DMS 273 (cell line): ENCODE data around the gene RASAL1.
A peak's percentile ranks its signal among the peaks of the same experiment; 100 is the strongest.

ENCODE experiments used
- DNase-seq: peaks from one replicate; lab custom pipeline; 2025; ENCODE audit not compliant: unreplicated experiment; lab: John Stamatoyannopoulos, UW

Gene RASAL1

DNA sequence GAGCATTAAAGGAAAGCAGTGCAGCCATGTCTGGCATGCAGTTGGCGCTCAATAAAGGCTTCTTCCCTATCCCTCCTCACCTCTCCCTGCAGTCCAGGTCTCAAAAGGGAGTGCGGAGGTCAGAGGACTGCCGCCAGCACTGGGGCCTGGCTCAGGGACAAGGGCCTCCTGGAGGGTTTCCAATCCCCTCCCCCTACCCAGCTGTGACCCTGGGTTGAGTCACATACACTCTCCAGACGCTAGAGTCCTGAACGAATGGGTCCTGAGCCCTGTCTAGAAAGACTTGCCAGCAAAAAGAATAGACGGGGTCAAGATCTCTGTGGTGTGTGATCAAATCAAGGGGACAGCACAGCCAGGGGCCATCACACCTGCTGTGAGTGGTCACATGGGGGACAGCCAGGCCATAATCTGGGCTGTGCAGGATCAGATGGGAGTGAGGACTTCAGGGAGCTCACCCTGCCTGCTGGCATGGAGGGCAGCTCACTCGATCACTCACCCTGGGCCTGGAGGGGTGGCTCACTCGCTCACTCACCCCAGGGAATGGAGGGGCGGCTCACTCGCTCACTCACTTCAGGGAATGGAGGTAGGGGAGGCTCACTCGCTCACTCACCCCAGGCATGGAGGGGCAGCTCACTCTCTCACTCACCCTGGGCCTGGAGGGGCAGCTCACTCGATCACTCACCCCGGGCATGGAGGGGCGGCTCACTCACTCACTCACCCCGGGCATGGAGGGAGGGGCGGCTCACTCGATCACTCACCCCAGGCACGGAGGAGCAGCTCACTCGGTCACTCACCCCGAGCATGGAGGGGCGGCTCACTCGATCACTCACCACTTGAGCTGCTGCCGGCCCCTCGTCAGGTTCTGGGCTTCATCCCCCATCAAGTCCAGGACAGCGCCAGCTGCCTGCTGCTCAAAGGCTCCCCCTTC lies 26.8 kb upstream of the RASAL1 start:
- peak; percentile 73 for DNase-seq

DNA sequence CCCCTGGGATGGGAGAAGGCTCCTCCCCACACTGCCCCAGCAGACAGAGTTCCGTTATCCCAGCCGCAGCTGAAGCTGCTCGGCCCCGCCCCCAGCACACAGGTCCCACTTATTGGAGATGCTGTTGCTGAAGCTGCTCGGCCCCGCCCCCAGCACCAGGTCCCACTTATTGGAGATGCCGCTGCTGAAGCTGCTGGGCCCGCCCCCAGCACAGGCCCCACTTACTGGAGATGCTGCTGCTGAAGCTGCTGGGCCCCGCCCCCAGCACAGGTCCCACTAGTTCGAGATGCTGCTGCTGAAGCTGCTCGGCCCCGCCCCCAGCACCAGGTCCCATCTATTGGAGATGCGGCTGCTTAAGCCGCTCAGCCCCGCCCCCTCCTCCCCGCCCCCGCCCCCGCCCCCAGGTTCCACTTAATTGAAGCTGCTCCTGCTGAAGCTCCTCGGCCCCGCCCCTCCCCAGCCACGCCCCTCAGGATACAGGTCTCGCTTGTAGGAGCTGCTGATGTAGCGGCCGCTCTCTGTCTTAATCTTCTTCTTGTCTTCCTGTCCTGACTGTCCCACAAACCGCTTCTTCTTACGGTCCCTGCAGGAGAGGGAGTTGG lies 26.0 kb upstream of the RASAL1 start:
- peak; percentile 57 for DNase-seq

DNA sequence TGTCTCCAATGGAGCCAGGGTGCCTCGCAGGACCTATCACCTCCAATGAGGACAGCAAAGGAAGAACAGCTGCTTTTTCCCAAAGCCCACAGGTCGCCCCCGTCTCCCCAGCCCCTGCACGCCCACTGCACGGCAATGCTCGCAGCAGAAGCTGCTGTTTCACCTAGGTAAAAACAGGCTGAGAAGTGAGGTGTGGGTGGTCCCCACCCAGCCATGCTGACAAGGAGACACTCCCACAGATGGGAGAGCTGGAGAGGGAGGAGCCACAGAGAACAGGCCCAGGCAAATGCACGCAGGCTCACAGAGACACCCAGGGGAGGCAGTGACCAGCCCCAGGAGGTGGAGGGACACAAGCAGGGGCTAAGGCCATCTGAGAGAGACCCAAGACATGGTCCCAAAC lies 24.4 kb upstream of the RASAL1 start:
- DNase-seq, result no peak

DNA sequence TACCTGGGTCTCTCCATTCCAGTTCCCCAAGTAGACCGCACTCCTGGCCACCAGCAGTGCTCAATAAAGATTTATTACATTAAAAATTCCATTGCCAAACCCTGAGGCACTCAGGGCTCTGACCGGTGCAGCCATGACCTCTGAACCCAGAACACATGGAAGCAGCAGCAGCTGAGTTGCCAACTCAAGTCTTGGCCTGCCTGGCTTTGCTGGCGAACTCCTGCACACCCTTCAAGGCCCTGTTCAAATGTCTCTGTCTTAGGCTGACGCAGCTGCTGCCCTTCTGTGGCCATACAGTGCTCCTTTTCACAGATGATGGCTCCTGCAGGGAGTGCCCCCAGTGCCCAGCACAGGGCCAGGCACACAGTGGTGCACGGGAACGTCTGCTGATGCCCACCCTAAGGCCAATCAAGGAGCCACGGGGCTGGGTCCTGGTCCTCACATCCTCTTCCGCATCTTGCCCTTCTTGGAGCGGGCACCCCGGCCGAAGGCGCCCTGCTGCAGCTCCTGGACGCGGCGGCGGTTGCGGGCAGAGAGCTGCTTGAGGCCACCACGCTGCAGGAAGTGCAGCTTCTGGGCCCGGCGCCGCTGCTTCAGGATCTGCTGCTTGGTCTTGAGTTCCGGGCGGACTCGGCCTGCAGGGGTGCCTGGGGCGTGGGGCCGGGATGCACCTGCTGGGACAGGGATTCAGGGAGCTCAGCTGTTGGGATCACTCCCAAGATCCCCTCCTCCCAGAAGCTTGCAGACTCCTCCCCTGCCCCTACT lies 23.1 kb upstream of the RASAL1 start:
- no peak for DNase-seq

DNA sequence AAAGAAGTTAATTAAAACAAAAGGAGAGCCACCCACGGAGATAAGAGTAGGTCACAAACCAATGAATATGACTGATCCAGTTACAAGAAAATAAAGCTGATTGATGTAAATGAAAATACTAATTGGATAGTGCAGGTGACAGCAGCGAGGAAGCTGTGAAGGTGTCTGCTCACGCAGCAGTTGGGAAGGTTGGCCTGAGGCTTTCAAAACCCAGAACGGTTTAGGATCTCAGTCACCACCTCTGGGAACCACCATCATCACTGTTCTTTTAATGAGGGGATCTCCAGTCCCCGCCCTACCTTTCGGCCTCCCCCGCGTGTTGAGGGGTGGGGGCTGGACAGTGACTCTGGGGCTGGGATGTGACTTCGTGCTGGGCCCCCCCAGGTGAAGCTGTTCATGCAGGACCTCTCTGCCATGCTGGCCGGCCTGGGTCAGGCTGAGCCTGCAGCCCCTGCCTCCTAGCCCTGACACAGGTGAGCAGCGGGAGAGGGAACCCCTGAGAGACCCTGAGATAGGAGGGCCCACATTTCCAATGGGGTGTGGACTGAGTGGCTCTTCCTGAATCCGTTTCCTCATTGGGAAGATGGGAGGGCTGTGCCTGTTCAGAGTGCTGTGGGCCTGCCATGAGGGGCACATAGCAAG lies 21.8 kb upstream of the RASAL1 start:
- DNase-seq, result no peak

DNA sequence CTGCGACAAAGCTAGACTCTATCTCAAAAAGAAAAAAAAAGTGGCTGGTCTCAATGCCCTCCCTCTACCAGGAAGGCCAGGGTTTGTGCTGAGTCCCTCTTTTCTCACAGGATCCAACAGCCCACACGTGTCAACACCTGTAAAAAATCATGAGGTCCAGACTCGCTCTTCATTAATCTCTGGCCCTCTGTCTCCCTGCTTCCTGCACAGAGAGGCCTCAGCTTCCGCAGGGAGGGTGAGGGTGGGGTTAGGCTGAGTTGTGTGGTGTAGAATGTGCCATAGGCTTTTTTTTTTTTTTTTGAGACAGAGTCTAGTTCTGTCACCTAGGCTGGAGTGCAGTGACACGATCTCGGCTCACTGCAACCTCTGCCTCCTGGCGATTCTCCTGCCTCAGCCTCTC lies 20.1 kb upstream of the RASAL1 start:
- DNase-seq, result no peak

DNA sequence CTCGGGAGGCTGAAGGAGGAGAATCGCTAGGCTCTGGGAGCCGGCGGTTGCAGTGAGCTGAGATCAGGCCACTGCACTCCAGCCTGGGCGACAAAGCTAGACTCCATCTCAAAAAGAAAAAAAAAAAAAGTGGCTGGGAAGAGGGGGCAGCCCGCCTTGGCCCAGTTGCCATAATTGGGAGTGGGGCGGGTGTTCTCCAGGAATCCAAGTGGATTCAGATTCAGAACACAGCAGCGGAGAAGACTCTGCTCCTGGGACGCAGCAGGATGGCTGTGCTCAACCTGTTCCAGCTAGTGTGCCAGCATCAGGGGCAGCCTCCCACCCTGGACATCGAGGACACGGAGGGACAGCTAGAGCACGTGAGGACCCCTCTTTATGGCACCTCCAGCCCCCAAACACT lies 19.5 kb upstream of the RASAL1 start:
- no peak for DNase-seq

DNA sequence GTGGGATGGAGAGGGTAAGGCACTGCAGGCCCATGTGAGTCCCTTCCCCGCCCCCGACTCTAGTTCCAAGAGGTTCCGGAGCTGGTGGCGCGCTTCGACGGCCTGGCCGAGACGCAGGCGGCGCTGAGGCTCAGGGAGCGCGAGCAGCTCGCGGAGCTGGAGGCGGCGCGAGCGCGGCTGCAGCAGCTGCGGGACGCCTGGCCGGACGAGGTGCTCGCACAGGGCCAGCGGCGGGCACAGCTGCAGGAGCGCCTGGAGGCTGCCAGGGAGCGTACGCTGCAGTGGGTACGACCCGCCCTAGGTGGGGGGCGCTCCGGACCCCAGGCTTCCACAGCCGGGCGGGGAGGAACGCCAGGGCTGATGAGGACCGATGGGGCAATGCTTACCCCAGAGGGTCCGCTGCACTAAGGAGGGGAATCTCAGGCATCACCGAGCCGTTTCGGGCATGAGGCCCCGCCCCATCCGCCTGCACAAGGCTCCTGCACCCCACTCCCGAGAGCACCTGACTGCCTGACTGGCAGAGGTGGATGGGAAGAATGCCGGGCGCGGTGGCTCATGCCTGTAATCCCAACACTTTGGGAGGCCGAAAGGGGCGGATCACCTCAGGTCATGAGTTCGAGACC lies 18.9 kb upstream of the RASAL1 start:
- DNase-seq, result peak; percentile 66

DNA sequence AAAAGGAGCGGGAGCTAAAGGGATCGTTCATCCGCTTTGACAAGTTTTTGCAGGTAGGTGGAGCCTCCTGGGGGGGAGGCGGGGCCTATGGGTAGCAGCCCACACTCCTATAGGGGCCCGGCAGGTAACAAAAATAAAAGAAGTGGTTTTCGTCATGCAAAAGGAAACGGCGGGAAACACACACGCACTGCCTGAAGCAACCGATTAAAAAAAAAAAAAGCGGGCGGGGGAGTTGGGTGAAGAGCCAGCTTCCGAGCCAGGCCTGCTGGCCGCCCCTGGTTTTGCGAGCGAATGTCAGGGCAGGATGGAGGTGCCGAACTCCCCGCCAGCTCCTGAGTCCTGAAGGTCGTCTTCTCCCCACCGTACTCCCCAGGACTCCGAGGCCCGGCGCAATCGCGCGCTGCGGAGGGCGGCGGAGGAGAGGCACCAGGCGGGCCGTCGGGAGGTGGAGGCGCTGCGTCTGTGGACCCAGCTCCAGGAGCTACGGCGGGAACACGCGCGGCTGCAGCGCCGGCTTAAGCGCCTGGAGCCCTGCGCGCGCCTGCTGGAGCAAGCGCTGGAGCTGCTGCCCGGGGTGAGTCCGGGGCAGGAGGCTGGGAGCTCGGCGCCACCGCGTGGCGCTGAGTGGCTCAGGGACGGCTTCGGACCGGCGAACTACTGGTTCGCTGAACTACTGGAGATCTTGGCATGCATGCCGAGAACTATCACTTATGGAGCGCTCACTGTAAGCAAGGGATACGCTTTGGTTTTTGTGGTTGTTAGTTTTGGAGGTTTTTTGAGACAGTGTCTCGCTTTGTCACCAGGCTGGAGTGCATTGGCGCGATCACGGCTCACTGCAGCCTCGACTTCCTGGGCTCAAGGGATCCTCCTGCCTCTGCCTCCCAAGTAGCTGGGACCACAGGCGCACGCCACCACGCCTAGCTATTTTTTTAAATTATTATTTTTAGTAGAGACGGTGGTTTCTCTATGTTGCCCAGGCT lies 17.6 kb upstream of the RASAL1 start:
- peak; percentile 87 for DNase-seq

DNA sequence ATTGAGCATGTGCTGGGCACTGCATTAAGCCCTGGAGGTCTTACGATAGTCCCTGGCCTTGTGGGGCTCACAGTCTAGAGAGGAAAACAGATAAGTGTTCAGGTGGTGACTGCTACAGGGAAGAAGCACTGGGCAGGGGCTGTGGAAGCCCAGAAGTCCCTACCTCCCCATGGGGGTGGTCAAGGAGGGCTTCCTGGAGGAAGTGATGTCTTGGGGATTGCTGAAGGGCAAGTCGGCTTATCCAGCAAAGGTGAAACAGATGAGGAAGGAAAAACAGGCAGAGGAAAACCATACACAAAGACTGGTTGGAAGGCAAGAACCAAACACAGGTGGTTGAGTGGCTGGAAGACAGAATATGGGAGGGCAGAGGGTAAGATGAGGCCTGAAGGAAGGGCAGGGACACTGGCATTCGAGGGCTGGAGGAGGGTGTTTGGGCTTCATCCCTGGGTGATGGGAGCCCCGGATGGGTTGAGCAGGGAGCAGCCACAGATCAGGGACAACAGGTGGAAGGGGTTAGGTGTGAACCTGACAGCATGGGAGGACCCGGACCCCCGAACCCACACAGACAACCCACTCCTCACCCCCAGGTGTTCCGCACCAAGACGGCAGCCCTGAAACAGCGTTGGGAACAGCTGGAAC lies 16.8 kb upstream of the RASAL1 start:
- DNase-seq, result no peak

DNA sequence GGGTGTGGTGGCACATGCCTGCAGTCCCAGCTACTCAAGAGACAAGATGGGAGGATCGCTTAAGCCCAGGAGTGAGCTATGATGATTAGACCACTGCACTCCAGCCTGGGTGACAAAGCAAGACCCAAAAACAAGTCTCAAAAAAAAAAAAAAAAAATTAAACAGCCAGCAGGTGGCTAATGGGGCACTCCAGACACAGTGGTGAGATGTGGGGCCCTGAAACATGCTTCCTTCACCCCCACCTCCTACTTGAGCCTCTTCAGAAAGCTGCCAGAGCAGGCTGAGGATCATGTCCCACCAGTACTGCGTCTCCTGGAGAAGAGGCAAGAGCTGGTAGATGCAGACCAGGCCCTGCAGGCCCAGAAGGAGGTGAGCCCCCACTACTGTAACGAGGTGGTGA lies 16.1 kb upstream of the RASAL1 start:
- DNase-seq, result no peak

DNA sequence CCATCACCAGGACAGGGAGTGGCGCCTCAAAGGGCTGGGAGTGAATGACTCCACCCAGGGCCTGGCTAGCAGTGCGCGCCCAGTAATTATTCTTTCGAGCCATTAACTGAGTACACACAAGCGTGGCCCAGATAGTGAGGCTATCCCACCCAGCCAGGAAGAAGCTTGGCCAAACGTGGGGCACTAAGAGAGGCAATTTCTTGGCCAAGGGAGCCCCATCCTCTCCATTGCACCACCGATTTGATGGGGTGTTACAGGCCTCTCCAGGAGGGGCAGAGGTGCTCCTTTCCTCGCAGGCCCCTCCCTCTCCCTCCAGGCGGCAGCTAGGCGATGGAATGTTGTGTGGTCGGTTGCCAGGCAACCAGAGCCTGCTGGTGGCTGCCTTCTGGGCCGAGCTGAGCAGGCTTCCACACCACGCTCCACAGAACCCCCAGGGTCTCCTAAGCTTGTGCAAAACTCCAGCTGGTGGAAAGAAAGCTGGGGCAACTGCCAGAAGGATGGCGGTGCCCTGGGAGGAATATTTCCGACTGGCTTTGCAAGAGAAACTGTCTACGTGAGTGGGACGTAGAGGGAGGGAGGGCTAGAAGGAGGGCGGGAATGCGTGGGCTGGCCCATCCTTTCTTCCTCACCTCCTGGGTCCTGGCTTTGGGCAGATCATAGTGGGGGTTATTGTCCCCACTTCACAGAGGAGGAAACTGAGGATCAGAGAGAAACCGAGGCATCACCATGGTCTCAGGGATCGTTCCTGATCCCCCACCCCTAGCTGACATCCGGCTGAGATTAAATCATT lies 14.0 kb upstream of the RASAL1 start, which contains the start of gene CFAP73:
Gene CFAP73 (plus strand): TSS at position 364 of the 790 bp plus-strand sequence. CDS start 134 bp downstream, at position 498.
- DNase-seq, result peak; percentile 95

DNA sequence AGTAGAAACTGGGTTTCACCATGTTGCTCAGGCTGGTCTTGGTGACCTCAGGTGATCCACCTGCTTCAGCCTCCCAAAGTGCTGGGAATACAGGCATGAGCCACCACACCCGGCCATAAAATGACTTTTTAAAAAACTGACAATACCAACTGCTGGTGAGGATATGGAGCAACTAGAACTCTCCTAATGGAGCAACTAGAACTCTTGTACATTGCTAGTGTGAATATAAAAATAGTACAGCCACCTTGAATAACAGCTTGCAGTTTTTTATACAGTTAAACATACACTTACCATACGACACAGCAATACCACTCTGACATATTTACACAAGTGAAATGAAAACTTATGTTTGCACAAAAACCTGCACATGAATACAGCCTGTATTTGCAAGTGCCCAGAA lies 11.4 kb upstream of the RASAL1 start:
- no peak for DNase-seq

DNA sequence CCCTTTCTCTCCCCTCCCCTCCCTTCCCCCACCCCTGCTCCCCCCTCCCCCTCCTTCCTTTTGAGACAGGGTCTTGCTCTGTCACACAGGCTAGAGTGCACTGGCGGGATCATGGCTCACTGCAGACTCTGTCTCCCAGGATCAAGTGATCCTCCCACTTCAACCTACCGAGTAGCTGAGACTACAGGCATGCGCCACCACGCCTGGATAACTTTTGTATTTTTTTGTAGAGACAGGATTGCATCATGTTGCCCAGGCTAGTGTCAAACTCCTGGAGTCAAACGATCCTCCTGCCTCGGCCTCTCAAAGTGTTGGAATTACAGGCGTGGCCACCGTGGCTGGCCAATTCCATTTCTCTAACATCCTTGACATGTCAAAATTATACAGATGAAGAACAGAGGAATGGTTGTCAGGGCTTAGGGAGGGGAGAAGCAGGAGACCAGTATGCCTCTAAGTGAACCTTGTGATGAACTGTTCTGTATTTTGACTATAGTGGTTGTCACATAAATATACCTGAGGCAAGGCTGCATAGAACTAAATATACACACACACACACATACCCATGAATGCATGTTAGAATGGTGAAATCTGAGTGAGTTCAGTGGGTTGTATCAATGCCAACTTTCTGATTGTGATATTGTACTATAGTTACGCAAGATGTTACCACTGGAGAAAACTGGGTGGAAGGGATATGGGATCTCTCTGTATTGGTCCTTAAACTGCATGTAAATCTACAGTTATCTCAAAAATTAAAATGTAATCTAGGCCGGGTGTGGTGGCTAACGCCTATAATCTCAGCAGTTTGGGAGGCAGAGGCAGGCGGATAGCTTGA lies 10.4 kb upstream of the RASAL1 start:
- no peak for DNase-seq

DNA sequence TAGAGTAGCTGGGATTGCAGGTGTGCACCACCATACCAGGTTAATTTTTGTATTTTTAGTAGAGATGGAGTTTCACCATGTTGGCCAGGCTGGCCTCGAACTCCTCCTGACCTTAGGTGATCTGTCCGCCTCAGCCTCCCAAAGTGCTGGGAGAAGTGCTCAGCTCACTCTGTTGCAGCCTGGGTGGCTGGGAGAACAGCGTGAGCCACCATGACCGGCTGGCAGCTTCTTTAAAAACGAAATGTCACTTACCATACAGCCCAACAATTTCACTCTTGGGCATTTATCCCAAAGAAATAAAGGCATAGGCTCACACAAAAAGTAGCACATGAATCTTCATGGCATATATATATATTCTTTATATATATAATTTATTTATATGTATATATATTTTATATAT lies 9.2 kb upstream of the RASAL1 start:
- DNase-seq, result no peak

DNA sequence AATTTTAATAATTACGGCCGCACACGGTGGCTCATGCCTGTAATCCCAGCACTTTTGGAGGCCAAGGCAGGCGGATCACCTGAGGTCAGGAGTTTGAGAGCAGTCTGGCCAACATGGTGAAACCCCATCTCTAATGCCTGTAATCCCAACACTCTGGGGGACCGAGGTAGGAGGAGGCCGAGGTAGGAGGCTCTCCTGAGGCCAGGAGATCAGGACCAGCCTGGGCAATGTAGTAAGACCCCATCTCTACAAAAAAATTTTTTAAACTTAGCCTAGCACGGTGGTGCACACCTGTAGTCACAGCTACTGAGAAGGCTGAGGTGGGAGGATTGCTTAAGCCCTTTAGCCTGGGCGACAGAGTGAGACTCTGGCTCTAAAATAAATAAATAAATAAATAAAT lies 8.4 kb upstream of the RASAL1 start:
- no peak for DNase-seq

DNA sequence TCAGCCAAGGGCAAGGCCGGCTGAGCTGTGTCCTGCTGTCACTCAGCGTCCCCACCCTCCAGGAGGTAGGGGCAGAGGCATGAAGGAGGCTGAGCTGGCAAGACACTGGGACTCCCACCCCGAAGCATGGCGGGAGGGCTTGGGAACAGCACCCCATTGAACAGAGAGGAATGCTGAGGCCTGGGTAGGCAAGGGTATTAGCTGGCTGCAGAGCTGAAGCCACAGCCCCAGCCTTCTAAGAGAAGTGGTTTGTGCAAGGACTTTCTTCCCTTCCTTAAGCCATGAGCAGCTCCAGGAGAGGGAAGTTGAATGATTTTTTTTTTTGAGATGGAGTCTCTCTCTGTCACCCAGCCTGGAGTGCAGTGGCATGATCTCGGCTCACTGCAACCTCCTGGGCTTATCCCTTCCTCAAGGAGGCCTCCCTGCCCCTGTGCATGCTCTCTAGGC lies 7.3 kb upstream of the RASAL1 start:
- no peak for DNase-seq
